GM19239 (cell line): Measurements from ENCODE around the gene PLRG1.

ENCODE experiments used
- DNase-seq: peaks from one replicate; pipeline ENCODE4 v3.0.0; 2011; ENCODE audit warnings: low spot score; ENCODE audit not compliant: insufficient read length
- FAIRE-seq: peaks from 2 replicates; lab custom pipeline; 2011; peaks lifted over from hg19 to GRCh38; lab: Jason Lieb, UNC

Gene PLRG1

GRCh38 chr4:154527308-154527707, 22.9 kb downstream of the PLRG1 start:
- FAIRE-seq = no peak
- DNase-seq = no peak

GRCh38 chr4:154526151-154526550, 24.0 kb downstream of the PLRG1 start:
- no peak for DNase-seq
- FAIRE-seq = no peak

- DNase-seq (no peak), FAIRE-seq (no peak)
Measured at GRCh38 chr4:154521607-154522006, 28.6 kb downstream of the PLRG1 start.

GRCh38 chr4:154519214-154519613, 31.0 kb downstream of the PLRG1 start:
- no peak for FAIRE-seq
- DNase-seq = no peak

GRCh38 chr4:154517591-154517990, 32.6 kb downstream of the PLRG1 start:
- no peak for DNase-seq
- FAIRE-seq = no peak

GRCh38 chr4:154516318-154517029, 33.7 kb downstream of the PLRG1 start:
- no peak for FAIRE-seq

GRCh38 chr4:154511981-154512380, 38.2 kb downstream of the PLRG1 start:
- DNase-seq = no peak
- FAIRE-seq = no peak

More at GRCh38 chr4:154516318-154517029, 33.7 kb downstream of the PLRG1 start:
- DNase-seq = no peak

GRCh38 chr4:154511548-154511947, 38.7 kb downstream of the PLRG1 start:
- FAIRE-seq (no peak), DNase-seq (no peak)

- DNase-seq (no peak), FAIRE-seq (no peak)
Measured at GRCh38 chr4:154507156-154507555, 43.0 kb downstream of the PLRG1 start.

GRCh38 chr4:154506253-154506652, 43.9 kb downstream of the PLRG1 start:
- FAIRE-seq = peak; percentile 90
- DNase-seq = no peak

GRCh38 chr4:154503598-154503997, 46.6 kb downstream of the PLRG1 start:
- no peak for DNase-seq

GRCh38 chr4:154502111-154502510, 48.1 kb downstream of the PLRG1 start:
- no peak for FAIRE-seq
- no peak for DNase-seq

More at GRCh38 chr4:154503598-154503997, 46.6 kb downstream of the PLRG1 start:
- FAIRE-seq = no peak

GRCh38 chr4:154497889-154498288, 52.3 kb downstream of the PLRG1 start:
- FAIRE-seq = no peak
- DNase-seq = no peak

- DNase-seq (no peak), FAIRE-seq (no peak)
Measured at GRCh38 chr4:154495867-154496266, 54.3 kb downstream of the PLRG1 start.

GRCh38 chr4:154492288-154492687, 57.9 kb downstream of the PLRG1 start:
- DNase-seq = no peak
- peak; percentile 28 for FAIRE-seq

GRCh38 chr4:154491341-154492271, 58.6 kb downstream of the PLRG1 start, which contains the start of gene DCHS2:
Gene DCHS2, minus strand, starts transcription at chr4:154491799. Its CDS starts 444 bp downstream, at chr4:154491355.
- DNase-seq (peak; percentile 35), FAIRE-seq (peak; percentile 59)

GRCh38 chr4:154490583-154491340, 59.4 kb downstream of the PLRG1 start:
- peak; percentile 70 for FAIRE-seq
- DNase-seq = peak; percentile 53

GRCh38 chr4:154490234-154490582, 60.0 kb downstream of the PLRG1 start:
- no peak for DNase-seq
- no peak for FAIRE-seq

GRCh38 chr4:154489558-154490233, 60.5 kb downstream of the PLRG1 start:
- no peak for DNase-seq
- no peak for FAIRE-seq

GRCh38 chr4:154487145-154487544, 63.1 kb downstream of the PLRG1 start:
- FAIRE-seq (no peak), DNase-seq (no peak)
